22Rv1 (cell line): ENCODE results near the gene SLC23A2.

ENCODE experiments used
- H3K27ac ChIP-seq: fragments of 450-650 bp; 2 replicates; pipeline ENCODE4 v1.5.1; 2017
- CTCF ChIP-seq: fragments of 450-650 bp; IDR thresholded peaks from 2 replicates; pipeline ENCODE4 v1.5.1; 2017; ENCODE audit warnings: mild to moderate bottlenecking
- ZFX ChIP-seq: fragments of 450-650 bp; IDR thresholded peaks from 2 replicates; pipeline ENCODE4 v1.6.1; 2017; ENCODE audit warnings: antibody characterized with exemption, borderline replicate concordance

SLC23A2 gene

GRCh38 chr20:4817230-4817671 is 184.1 kb downstream of the SLC23A2 start:
- TF ChIP-seq CTCF (no peak), ZFX (no peak)
- no peak overlapping the region for H3K27ac ChIP-seq

GRCh38 chr20:4815628-4816027 is 185.7 kb downstream of the SLC23A2 start:
- TF ChIP-seq CTCF (no peak), ZFX (no peak)
- H3K27ac ChIP-seq, result no peak overlapping the region

GRCh38 chr20:4814696-4815252 is 186.5 kb downstream of the SLC23A2 start:
- H3K27ac ChIP-seq, result no peak overlapping the region
- TF ChIP-seq CTCF (no peak), ZFX (no peak)

GRCh38 chr20:4813863-4814695 is 187.2 kb downstream of the SLC23A2 start:
- no peak overlapping the region for H3K27ac ChIP-seq
- no peak for TF ChIP-seq CTCF
- no peak for TF ChIP-seq ZFX

GRCh38 chr20:4813076-4813862 is 188.0 kb downstream of the SLC23A2 start:
- H3K27ac ChIP-seq, result no peak overlapping the region
- TF ChIP-seq ZFX (no peak), CTCF (no peak)

- TF ChIP-seq CTCF (no peak), ZFX (no peak)
- no peak overlapping the region for H3K27ac ChIP-seq
Observed at GRCh38 chr20:4812641-4813075, 188.7 kb downstream of the SLC23A2 start.

GRCh38 chr20:4812216-4812615 is 189.1 kb downstream of the SLC23A2 start:
- no peak overlapping the region for H3K27ac ChIP-seq
- TF ChIP-seq ZFX, result no peak
- TF ChIP-seq CTCF, result no peak
